NCI-H1694 (cell line): ENCODE results near the gene DGKQ.

Experiments used
- DNase-seq: peaks from one replicate; lab custom pipeline; 2025; lab: John Stamatoyannopoulos, UW

Gene DGKQ

DNA sequence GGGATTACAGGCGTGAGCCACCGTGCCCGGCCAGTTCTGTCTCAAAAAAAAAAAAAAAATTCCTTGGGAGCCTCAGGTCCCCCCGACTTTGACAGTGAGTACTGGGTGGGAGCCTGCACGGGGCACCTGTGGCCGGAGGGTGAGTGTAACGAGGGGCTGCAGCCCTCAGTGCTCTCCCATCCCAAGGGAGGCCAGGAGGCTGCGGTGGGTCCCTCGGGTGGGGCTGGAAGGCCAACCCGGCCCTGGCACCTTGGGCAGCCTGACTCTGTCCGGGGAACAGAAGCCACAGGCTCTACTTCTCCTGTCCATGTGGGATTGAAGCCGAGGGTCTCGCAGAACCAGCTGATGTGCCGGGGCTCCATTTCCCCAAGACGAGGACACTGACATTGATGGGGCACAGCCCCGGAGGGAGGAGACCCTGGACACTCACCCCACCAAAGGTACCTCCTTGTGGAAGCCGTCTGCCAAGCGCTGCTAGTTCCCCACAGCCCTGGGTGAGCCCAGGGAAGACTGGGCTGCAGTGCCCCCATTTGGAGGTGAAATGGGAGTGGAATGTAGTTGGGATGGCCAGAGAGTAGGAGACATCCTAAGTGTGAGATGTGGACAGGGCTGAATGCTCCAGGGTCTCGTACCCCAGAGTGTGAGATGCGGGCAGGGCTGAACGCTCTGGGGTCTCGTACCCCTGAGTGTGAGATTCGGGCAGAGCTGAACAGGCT is 22.1 kb upstream of the DGKQ start:
- DNase-seq: no peak

DNA sequence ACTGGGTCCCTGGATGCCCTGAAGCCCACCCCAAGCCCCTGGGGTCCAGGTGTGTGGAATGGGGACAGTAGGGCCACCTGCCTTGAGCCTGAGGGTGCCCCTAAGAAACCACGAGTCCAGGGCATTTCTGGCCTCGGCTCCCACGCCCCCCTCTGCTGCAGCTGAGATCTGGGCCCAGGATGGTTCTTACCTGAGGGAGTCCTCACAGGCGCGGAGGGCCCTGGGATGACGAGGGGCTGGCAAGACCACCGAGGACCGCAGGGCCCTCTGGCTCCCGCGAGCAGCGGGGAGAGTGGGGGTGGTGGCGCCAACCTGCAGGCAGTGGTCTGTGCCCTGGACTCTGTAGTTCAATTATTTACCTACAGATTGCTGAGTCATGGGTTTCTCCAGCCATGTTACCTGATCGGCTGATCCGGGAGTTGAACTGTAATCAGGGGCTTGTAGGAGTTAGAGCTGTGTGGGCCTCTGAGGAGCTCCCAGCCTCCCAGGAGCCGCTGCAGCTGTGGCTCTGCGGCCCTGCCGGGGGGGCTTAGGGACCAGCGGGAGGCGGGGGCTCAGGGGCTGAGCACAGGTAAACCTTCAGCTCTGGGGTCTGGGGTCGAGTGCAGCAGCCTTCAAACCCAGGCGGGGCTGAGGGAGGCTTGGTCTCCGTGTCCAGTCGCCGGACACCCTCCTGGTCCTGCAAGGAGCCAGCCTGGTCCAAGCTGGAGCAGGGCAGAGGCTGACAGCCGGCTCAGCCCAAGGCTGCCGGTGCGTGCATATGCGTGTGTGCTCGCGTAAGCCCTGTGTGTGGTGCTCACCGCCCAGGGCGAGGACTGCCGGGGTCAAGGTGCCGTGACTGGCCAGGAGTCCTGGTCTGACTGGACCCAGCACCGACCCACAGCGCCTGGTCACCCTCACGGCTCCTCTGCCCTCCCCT is 20.0 kb upstream of the DGKQ start, which contains the start of gene SLC26A1:
SLC26A1 (minus strand) TSS at position 294 of the 919 bp plus-strand sequence. CDS start 1,701 bp downstream, outside the sequence.
- no peak for DNase-seq

DNA sequence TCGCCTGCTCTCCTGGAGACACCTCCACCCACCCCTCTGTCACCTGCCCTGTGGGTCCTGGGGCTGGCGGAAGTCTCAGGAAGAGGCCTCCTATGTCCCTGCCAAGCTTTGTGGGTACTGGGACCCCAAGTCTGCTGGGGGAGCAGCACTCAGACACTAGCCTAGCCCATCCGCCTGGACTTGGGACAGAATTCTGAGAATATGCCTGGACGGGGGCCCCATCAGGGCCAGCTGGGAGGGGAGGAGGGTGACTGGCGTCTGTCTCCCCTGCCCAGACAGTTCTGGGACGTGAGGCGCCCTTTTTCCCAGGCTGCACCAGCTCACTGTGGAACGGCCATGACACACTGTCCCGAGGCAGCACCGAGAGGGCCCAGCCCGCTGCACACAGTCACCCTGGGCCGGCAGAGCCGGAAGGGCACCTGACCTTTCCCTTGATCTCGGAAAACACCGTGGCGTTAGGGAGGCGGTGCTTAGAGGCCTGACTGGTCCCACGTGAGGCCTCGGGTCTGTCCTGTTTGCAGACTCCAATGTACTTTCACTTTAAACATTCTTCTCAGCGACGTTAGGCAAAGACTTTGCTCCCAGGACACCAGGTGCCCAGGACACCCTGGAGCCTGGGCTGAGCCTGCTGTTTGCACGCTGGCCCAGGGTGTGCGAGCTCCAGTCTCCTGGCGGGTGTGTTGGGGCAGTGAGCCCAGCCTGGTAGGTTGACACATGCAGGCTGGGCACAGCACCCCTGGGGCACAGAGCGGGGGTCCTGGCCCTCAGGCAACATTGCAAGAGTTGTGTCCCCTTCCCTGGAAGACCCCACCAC is 19.1 kb upstream of the DGKQ start:
- no peak for DNase-seq

DNA sequence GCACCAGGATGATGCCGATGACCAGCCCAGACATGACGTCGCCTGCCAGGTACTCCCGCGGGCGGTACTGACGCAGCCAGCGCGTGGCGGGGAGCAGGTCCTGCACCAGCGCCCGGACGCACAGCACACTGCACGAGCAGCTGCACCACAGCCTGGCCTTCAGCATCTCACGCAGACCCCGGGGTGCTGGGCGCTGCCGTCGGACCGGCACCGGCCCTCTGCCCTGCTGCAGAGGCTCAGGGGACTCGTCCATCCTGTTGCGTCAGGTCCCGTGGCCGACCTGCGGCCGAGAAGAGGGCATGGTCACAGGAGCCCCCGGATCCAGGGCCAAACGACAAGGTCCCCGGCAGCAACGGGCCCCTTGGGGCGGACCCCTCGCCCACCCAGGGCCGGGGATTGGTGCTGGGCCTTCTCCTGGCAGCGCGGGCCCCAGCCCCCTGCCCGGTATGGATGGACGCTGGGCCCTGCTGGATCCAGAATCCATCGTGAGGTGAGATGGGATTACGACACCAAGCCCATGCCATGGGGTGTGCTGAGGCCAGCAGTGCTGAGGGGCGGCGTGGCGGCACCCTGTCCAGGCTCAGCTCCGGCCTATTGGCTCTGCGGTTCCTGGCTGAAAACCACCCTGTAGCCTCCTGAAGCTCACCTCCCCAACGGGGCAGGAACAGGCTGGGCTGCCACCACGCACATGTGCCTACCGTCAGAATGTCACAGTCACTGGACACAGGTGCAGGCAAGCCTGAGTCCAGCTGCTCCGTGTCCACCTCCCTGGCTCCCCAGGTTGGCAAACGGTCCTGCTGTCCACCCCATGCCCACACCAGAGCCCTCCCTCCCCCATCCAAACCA is 18.3 kb upstream of the DGKQ start:
- DNase-seq: no peak

DNA sequence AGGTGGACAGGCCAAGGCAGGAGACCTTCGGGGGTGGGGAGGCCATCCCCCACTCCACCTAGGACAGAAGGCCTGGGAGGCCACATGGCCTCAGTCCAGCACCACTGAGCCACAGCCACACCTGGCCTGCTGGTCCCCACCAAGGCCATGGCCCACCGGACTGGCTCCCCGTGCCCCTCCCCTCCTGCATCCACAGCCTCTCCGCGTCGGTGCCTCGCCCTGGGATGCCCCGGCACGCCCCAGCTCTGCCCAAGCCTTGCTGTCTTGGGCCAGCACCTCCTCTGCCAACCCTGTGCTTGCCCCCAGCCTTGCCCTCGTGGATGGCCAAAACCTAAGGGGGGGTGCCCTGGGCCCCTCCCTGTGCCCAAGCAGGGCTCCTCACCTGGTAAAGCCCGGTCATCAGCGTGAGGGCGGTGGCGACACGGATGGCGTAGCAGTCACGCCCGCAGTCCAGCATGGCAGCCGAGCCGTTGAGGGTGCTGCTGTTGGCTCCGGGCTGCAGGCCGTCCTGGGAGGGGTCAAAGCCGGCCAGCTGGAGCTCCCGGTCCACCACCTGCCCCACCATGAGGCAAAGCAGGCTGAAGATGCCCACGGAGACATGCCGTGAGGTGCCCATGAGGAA is 17.5 kb upstream of the DGKQ start:
- DNase-seq: no peak

DNA sequence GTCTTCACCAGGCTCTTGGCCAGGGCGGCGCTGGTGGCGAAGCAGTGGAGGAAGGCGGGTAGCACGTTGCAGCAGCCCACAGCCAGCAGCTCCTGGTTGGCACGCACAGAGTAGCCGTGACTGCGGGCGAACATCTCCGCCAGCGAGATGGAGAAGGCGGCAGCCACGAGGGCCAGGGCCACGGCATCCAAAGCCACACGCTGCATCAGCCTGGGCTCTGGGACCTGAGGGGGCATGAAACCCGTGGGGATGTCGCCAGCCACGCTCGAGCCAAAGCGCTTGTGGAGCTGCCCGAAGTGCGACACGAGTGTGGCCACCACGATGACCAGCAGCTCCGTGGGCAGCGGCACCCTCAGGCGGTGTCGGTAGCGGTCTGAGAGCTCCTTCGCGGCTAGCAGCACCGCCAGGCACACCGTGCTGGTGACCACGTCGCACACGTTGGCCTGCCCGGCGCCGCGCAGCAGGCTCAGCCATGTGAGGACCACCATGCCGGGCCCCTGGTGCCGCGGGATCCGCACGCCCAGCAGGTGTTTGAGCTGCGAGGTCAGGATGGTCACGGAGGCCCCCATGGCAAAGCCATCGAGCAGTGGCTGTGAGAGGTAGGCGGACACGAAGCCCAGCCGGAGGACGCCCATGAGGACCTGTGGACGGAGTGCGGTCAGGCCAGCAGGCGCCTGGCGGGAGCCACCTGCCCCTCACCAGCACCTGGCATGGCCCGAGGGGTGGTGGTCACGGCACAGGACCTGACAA is 16.5 kb upstream of the DGKQ start:
- no peak for DNase-seq

DNA sequence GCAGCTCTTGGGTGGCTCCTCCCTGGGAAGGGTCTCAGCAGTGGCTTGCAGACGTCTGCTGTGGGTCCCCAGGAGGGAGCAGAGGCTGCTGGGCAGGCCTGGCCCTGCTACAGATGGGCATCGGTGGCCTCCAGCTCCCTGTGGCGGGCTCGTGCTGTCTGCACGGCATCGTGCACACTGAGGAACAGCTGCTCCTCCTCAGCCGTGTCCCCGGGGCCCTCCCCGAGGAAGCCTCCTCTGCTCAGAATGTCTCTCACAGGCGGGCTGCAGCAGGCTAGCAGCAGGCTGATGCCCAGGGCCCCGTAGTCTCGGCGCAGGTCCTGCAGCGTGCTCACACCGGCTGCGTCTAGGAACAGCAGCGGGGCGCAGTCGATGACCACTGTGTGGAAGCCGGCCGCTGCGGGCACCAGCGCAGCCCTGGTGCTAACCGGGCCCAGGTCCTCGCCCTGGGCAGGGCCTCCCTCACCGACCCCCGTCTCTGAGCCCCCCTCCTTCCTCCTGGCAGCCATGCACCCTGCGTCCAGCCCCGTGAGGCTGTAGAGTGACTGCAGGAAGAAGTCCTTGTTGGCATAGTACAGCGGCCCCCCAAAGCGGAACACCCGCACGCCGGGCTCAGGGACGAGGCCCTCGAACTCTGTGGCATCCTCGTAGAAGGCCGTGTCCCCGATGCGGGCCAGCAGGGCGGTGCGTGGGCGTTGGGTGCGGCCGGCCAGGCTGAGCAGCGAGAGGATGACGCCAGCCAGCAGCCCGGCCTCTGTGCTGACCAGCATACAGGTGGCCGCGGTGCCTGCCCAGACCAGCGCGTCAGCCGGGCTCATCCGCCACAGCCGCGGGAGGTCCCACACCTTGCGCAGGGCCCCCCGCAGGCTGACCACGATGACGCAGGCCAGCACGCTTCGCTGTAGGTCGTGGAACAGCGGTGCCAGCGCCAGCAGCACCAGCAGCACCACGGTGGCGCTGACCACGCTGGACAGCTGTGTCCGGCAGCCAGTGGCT is 15.7 kb upstream of the DGKQ start:
- DNase-seq: no peak

DNA sequence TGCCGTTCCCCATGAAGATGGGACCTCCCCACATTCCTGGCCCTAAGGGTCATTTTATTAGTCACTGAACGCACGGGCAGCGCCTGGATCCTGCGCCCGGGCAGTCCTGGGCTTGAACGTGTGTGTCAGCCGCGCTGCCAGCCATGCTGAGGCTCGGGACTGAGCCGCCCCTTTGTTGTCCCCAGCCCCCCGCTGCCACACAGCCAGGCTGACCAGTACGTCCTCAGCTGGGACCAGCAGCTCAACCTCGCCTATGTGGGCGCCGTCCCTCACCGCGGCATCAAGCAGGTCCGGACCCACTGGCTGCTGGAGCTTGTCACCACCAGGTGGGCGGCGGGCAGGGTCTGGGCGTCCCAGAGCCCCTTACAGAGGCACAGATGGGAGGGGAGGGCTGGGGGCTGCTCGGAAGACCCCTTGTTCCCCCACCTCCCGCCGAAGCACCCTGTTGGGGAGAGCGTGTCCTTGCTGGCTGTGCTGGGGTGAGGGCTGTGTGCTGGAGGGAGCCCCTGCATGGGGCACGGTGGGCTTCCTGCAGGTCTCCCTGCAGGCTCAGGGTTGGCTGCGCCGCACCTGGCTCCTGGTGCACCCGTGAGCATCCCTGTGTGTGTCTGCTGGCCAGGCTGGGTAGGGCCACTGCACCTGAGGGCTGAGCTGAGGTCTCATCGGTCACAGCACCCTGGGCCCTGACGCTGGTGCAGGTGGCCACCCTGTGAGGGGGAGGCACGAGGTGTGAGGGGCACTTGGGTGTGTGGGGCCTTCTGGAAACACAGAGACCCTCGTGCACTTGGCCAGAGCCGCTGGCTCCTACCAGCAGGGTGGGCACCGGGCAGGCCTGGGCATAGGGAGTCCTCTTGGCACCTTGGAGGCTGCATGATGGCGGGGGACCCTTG is 14.5 kb upstream of the DGKQ start:
- DNase-seq: no peak

DNA sequence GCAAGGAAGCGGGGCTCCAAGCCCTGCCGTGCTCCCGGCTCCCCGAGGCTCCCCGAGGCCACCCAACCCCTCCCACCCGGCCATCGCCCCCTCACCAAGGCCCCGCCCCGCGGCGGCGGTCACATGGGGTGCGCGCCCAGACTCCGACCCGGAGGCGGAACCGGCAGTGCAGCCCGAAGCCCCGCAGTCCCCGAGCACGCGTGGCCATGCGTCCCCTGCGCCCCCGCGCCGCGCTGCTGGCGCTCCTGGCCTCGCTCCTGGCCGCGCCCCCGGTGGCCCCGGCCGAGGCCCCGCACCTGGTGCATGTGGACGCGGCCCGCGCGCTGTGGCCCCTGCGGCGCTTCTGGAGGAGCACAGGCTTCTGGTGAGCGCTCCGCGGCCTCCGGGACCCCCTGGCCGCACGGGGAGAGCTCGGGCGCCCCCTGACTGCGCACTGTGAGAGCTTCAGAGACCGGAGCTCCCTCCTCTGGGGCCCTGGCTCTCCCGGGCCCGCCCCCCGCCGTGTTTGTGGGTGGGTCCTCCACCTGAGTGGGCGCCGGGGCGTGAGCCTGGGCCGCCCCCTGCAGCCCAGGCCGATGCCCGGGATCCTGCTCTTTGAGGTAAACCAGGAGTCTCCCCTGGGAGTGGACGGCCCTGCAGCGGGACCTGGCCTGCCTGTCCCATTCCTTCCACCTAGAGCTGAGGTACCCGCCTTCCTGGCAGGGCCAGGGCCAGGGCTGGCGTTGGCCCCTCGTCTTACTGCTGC is 13.7 kb upstream of the DGKQ start, which contains the start of gene IDUA:
IDUA (plus strand) TSS at position 166 of the 745 bp plus-strand sequence; CDS start at position 207, 41 bp downstream.
- peak; percentile 40 for DNase-seq

DNA sequence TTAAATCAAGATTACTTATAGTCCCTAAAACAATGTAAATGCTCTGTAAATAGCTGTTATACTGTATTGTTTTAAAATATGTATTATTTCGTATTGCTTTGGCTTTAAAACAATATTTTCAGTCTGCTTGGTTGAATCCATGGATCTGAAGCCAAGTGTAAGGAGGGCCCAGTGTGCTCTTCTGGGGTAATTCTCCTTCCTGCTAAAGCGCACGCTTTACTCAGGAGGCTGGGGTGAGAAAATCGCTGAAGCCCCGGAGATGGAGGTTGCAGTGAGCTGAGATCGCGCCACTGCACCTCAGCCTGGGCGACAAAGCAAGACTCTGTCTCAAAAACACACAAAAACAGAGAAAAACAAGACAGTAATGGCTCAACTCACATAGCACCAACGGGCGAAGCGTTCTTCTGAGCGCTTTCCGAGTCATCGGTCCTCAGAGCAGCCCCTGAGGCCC is 13.1 kb upstream of the DGKQ start:
- no peak for DNase-seq

DNA sequence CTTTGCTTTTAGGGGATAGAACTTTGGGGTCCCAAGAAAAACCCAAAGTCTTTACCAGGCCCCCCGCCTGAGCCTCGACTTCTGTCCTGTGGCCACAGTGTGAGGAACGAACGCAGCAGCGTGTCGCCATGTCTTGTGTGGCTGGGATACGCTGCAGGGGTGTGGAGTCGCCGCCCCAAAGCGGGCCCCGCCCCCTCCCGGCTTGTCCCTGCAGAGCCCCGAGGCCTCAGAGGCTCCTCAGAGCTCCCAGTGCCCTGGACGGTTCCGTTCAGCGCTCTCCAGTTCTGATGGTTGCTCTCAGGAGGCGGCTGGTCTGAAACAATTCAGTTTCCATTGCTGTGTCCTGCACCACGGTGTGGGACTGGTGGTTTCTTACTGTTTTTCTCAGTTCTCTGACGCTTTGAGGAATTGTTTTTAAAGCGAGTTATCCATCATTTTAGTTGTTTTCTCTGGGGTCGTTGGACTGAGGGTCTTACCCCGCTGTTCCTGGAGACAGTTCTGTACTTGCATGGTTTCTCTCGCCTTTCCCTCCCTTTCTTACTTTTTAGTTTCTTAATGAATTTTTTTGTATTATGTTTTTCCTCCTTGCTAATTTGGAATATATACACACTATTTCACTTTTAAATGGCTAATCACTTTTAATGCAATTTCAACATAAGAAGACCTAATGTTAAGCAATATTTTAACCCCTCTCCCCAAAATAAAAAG is 11.9 kb upstream of the DGKQ start:
- DNase-seq: no peak

DNA sequence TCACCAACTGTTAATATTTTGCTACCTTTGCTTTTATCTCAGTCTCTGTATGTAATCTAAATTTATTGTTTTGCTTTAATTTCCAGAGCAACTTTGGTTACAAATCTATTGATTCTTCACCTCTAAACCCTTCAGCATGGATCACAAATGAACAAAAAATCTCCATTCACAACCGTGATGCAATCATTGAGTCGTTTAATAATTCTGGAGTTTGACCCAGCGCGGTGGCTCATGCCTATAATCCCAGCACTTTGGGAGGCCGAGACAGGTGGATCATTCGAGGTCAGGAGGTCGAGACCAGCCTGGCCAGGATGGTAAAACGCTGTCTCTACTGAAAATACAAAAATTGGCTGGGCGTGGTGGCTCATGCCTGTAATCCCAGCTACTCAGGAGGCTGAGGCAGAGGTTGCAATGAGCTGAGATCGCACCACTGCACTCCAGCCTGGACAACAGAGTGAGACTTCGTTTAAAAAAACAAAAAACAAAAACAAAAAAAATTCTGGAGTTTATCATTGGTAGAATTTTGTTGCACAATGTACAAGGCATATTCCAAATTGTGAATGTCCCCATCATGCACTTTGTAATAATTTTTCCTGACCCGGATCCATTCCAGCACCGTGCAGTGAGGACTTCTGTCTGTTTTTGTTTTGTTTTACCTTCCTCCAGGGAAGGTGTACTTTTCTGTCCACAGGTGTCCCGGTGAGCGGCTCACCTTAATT is 11.1 kb upstream of the DGKQ start:
- DNase-seq: no peak

DNA sequence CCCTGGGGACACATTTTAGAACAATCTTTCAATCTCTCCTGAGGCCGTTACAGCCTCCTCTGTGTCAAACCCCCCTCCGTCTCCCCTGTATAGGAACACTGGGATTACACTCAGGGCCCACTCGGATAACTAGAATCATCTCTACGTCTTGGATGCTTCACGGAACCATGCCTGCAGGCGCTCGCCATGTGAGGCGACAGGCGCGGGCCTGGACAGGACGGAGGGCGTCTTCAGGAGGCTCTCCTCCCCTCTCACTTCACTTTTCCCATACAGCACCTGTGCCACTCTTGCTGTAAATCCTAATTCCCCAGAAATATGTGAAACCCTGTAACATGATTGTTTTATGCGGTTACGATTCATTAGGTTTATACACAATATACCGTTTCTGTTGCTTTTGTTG is 9.4 kb upstream of the DGKQ start:
- no peak for DNase-seq

DNA sequence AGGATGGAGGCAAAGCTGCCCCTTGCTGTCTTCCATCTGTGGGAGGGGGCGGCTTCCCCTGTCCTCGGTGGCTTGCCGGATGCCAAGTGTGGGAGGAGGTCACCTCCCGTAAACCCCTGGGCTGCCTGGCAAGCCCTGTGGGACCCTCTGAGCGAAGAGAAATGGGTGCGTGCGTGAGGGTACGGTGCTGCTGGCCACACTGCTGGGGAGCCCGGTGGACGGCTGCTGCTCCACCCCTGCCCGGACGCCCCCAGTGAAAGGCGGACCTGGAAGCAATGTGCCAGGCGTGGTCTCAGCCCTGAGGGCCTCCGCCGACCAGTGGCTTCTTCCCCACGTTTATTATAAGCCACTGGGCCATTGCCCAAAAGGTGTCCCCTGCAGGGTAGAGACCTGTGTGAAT is 8.9 kb upstream of the DGKQ start:
- no peak for DNase-seq

DNA sequence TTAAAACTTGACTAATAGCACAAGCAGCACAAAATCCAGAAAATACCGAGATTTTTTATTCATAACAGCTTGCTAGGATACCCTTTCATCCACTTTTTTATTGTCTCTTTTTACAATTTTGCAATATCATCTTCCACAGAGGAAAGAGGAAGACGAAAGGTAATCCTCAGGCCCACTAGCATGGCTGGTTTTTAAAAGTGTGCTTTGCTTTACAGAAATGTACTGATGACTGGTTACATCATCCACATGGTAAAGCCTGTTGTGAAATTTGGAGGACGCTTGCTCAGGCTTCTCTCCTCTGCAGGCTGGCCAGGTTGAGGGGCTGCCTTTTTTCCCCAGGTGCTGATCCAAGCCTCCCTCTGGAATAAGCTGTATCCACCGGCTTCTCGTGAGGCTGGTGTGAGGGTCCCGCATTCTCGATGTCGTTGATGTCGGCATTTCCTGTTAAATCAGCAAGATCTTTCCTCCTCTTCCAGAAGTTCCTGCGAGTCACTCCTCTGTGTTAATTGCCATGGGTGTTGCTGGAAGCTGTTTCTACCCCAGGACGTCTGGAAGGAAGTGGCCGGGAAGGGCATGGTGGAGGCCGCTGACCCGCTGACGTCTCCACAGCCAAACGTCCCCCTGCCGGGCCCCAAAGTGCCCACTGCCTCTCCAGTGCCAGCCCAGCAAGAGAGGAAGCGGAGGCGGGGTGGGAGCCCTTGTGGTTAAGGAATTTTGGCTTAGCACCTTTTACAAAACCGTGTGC is 5.8 kb upstream of the DGKQ start:
- DNase-seq: no peak
